CD4-positive, alpha-beta T cell treated with Interleukin-4 for 1 hour (primary cell): ENCODE measurements around the gene NCKAP1.
"Not testable (repeated sequence)": the region's sequence is repeated elsewhere in the genome, so short reads cannot be mapped to it uniquely, and the experiment has no call there.

Experiments
- DNase-seq, 2 donors: peaks; one replicate each; pipeline ENCODE4 v3.0.0-alpha.2; 2020 to 2022

Gene NCKAP1

GRCh38 chr2:182904844-182905243, 133.4 kb downstream of the NCKAP1 start:
- no peak for DNase-seq

GRCh38 chr2:182903566-182903965, 134.7 kb downstream of the NCKAP1 start:
- DNase-seq: no peak

- DNase-seq: no peak
These were observed 136.5 kb downstream of the NCKAP1 start for GRCh38 chr2:182901748-182902147.

GRCh38 chr2:182898718-182899117, 139.5 kb downstream of the NCKAP1 start:
- no peak for DNase-seq

GRCh38 chr2:182897137-182897536, 141.1 kb downstream of the NCKAP1 start:
- no peak for DNase-seq

- no peak for DNase-seq
These were observed 142.5 kb downstream of the NCKAP1 start for GRCh38 chr2:182895798-182896197.

GRCh38 chr2:182895169-182895568, 143.1 kb downstream of the NCKAP1 start:
- DNase-seq: no peak

GRCh38 chr2:182894174-182894573, 144.1 kb downstream of the NCKAP1 start:
- no peak for DNase-seq

GRCh38 chr2:182893666-182894065, 144.6 kb downstream of the NCKAP1 start:
- DNase-seq: no peak

- not testable (repeated sequence) for DNase-seq
These were observed 145.2 kb downstream of the NCKAP1 start for GRCh38 chr2:182893035-182893434.

- DNase-seq: no peak
These were observed 146.6 kb downstream of the NCKAP1 start for GRCh38 chr2:182891611-182892010.

GRCh38 chr2:182890773-182891378, 147.4 kb downstream of the NCKAP1 start:
- no peak for DNase-seq

- DNase-seq: no peak
These were observed 148.0 kb downstream of the NCKAP1 start for GRCh38 chr2:182890305-182890704.

- no peak for DNase-seq
These were observed 150.4 kb downstream of the NCKAP1 start for GRCh38 chr2:182887753-182888415.

GRCh38 chr2:182887093-182887492, 151.2 kb downstream of the NCKAP1 start:
- DNase-seq: no peak

- DNase-seq: no peak
These were observed 152.5 kb downstream of the NCKAP1 start for GRCh38 chr2:182885771-182886170.

GRCh38 chr2:182883451-182883850, 154.8 kb downstream of the NCKAP1 start:
- DNase-seq: no peak

GRCh38 chr2:182880100-182880499, 158.2 kb downstream of the NCKAP1 start:
- not testable (repeated sequence) for DNase-seq

GRCh38 chr2:182876653-182877052, 161.6 kb downstream of the NCKAP1 start:
- not testable (repeated sequence) for DNase-seq

- no peak for DNase-seq
These were observed 168.0 kb downstream of the NCKAP1 start for GRCh38 chr2:182870227-182870626.

- DNase-seq: no peak
These were observed 170.0 kb downstream of the NCKAP1 start for GRCh38 chr2:182868054-182868796.

- no peak for DNase-seq
These were observed 170.7 kb downstream of the NCKAP1 start for GRCh38 chr2:182867426-182868053.
